ENCODE measurements around the gene NTM. TPM values are rescaled to one million over a fixed set of nuclear protein-coding genes. Genes with fewer than 3 reads are reported as not detected.
A peak's percentile ranks its signal among the peaks of the same experiment; 100 is the strongest.

Gene NTM
- total and polyA plus RNA-seq, 12 donors, result 0.43 to 3.0 (median 1.3) TPM

- DNase-seq, result no peak
- no peak overlapping the region for H3K4me3 ChIP-seq
- WGBS, 2 donors, result 76 to 77% methylated on average over 7 of the region's 7 CpGs
- H3K36me3 ChIP-seq, result no peaks in the 10 kb centered on the region
- ATAC-seq, result no peak
- H3K27ac ChIP-seq, result no peak overlapping the region
- intact Hi-C loops (cut with DNase I), result no loop called here
- peaks cover 0 to 9% (median 0%) of the 10 kb centered on the region in 9 donors for H3K4me1 ChIP-seq
- H3K9me3 ChIP-seq, result no peaks in the 10 kb centered on the region
- H3K27me3 ChIP-seq, result peaks cover 0 to 11% (median 0%) of the 10 kb centered on the region in 7 donors
- TF ChIP-seq CTCF (IDR thresholded peaks at IDR 0.05), result no peak
Measured at GRCh38 chr11:131498631-131499160, 128.3 kb downstream of the NTM start.

- DNase-seq (no peak), ATAC-seq (no peak)
- peaks cover 0 to 9% (median 0%) of the 10 kb centered on the region in 9 donors for H3K4me1 ChIP-seq
- H3K27ac ChIP-seq, result no peak overlapping the region
- intact Hi-C loops (cut with DNase I), result no loop called here
- WGBS, 2 donors, result 65 to 75% methylated on average over 8 of the region's 8 CpGs
- TF ChIP-seq CTCF (IDR thresholded peaks at IDR 0.05), result no peak
- no peaks in the 10 kb centered on the region for H3K36me3 ChIP-seq
- no peaks in the 10 kb centered on the region for H3K9me3 ChIP-seq
- H3K4me3 ChIP-seq, result no peak overlapping the region
- H3K27me3 ChIP-seq, result peaks cover 0 to 15% (median 0%) of the 10 kb centered on the region in 7 donors
Measured at GRCh38 chr11:131499199-131499598, 128.8 kb downstream of the NTM start.

GRCh38 chr11:131503017-131503416 lies 132.6 kb downstream of the NTM start:
- Histone ChIP-seq H3K27me3 (peaks cover 0 to 30% (median 8%) of the 10 kb centered on the region in 7 donors), H3K9me3 (no peaks in the 10 kb centered on the region), H3K36me3 (no peaks in the 10 kb centered on the region), H3K4me1 (no peaks in the 10 kb centered on the region), H3K27ac (no peak overlapping the region), H3K4me3 (no peak overlapping the region)
- 29 to 38% methylated on average over 1 of the region's 1 CpG for WGBS, 2 donors
- intact Hi-C loops (cut with DNase I), result loop anchor here in 6 of 10 donors (5.0 to 10.0 kb wide), 5 partner anchors 88 to 438 kb away; no protein-coding TSS in a partner anchor
- TF ChIP-seq CTCF (IDR thresholded peaks at IDR 0.05), result no peak
- DNase-seq (no peak), ATAC-seq (no peak)

GRCh38 chr11:131504199-131504949 lies 134.0 kb downstream of the NTM start:
- Histone ChIP-seq H3K27me3 (peaks cover 0 to 30% (median 8%) of the 10 kb centered on the region in 7 donors), H3K27ac (no peak overlapping the region), H3K4me3 (no peak overlapping the region), H3K9me3 (no peaks in the 10 kb centered on the region), H3K4me1 (no peaks in the 10 kb centered on the region), H3K36me3 (no peaks in the 10 kb centered on the region)
- DNase-seq, result no peak
- 38% methylated on average over 15 of the region's 15 CpGs for WGBS, 2 donors
- peak in 7 of 9 donors; percentile 20 to 43 (median 29) for TF ChIP-seq CTCF (IDR thresholded peaks at IDR 0.05)
- intact Hi-C loops (cut with DNase I), result loop anchor here in 6 of 10 donors (5.0 to 10.0 kb wide), 5 partner anchors 90 to 440 kb away; no protein-coding TSS in a partner anchor
- peak in 6 of 8 donors; percentile 41 to 86 (median 54) for ATAC-seq
